Activated CD8-positive, alpha-beta memory T cell treated with anti-CD3 and anti-CD28 coated beads for 36 hours (primary cell): ENCODE measurements around the gene FEM1C. TPM values are rescaled to one million over a fixed set of nuclear protein-coding genes. Genes with fewer than 3 reads are reported as not detected.

Experiments used
- CTCF ChIA-PET: fragments of 350-600 bp; sonication (Branson Sonifier 250); formaldehyde crosslinking; loops from one replicate; lab custom pipeline; 2021; ENCODE audit warnings: antibody characterized with exemption; lab: Charles Lee
- POLR2A ChIA-PET: fragments of 350-600 bp; sonication (Branson Sonifier 250); formaldehyde crosslinking; loops from one replicate; lab custom pipeline; 2021; ENCODE audit warnings: antibody characterized with exemption; lab: Charles Lee
- total RNA-seq, 2 experiments: library from RNA; stranded (reverse); gene quantifications; one replicate each; pipeline ENCODE4 v1.2.3, GENCODE V29; 2021

The FEM1C gene
- total RNA-seq, 2 experiments from 2014 or later, result 13.9 to 14.0 TPM

DNA sequence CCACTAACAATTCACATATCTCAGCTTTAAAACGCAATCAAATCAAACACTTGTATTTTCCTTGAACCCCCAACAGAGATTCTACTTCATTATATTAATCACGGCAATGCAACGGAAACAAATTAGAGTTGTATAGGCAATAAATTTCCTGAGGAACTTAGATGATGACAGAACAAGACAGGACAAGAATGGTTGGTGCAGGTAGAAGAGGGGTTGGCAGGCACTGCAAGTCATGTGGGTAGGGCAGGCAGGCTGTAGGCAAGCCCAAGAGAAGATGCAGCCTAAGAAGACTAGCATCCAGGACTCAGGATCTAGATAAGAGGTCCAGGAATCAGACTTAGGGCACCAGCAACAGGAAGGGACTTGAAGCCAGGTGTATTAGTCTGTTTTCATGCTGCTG, 16.6 kb upstream of the FEM1C start:
- ChIA-PET CTCF (interaction anchor here (1.5 kb wide), 1 partner anchor 14 kb away, joined by 7 read pairs; no protein-coding TSS in a partner anchor), POLR2A (no interaction called here)

DNA sequence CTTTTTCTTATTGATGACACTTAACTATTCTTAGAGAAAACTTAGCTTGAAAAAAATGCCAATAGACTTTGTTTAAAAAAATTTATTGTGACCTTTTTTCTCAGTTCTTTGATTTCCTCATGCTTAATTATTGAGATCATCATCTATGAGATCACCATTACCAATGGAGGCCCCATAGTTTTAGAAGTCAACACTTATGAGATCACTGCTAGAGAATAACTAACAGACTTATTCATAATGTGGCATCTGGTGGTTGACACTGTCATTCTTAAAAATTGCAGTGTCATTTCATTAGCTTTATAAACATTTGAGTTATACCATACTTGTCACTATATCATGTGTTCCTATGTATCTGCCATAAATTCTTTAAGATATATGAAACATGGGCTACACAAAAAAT, 14.9 kb upstream of the FEM1C start:
- ChIA-PET CTCF (interaction anchor here (1.5 kb wide), 1 partner anchor 15 kb away, joined by 7 read pairs; no protein-coding TSS in a partner anchor), POLR2A (no interaction called here)

DNA sequence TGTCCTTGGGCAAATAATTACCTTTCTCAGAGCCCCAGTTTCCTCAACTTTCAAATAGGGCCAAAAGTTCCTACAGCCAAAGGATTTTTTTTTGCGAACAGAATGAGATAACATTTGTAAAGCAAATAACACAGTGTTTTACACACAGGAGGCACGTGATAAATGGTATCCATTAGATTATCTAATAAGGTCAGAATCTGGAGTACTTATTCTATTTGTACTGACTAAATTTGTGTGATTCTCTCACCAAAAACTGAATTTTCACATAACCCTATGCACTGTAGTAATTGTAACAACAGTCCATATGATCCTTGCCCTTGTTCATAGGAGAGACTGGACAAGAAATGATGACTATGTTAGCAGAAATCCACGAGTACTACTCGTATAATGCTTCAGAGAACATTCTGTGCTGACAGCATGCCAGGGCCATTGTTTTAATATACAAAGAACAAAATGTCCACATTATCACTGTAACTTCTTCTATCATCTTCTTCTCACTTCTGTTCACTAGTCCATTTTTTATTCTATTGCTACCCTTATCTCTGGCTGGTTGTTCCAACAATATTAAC, 13.9 kb upstream of the FEM1C start:
- ChIA-PET POLR2A (no interaction called here), CTCF (no interaction called here)

- ChIA-PET CTCF (no interaction called here), POLR2A (no interaction called here)
These were observed 13.3 kb upstream of the FEM1C start for GRCh38 chr5:115557667-115558387.

DNA sequence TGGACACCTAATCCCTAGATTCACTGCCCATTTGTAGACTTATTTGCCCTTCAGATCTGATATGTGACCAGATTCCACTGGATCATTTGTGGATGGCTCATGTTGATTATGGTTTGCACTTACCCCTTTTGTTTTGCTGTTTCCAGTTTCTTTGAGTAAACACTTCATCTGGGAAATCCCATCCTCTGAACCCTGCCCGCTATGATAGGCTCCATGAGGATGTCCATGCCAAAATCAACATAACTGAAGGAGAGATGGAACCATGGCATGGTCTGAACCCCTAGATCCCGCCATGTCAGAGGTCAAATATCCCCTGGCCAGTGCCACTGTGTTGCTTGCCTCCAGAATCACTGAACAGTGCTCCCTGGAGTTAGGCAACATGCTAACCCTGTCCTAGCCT, 11.7 kb upstream of the FEM1C start:
- ChIA-PET POLR2A (no interaction called here), CTCF (no interaction called here)

DNA sequence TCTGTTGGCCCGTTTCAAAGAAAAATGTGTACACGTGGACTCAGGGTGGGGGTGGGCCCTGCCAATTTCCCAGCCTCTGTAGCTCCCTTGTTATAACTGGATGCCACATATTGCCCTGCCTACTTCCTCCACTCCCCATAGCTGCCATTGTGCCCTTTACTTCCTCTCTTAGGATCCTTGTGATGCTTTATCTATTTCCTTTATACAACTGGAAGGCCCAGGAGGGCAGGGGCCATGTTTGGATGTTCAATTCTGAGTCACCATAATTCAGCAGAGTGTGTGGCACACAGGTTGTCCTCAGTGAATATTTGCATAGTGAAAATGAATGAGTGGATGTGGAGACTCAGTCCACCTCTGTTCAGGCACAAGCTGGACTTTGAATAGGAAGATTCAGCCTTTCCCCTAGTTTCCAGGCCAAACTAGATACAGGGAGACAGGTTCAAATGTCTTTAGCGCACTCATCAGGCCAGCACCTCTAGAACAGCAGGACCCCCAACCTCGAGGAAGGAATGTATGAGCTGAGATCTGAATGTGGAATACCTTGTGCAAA, 10.6 kb upstream of the FEM1C start:
- CTCF ChIA-PET, result interaction anchor here (1.0 kb wide), 1 partner anchor 46 kb away, joined by 4 read pairs; no protein-coding TSS in a partner anchor
- POLR2A ChIA-PET, result no interaction called here

- ChIA-PET POLR2A (no interaction called here), CTCF (no interaction called here)
These were observed 8.5 kb upstream of the FEM1C start for GRCh38 chr5:115553082-115553481.

DNA sequence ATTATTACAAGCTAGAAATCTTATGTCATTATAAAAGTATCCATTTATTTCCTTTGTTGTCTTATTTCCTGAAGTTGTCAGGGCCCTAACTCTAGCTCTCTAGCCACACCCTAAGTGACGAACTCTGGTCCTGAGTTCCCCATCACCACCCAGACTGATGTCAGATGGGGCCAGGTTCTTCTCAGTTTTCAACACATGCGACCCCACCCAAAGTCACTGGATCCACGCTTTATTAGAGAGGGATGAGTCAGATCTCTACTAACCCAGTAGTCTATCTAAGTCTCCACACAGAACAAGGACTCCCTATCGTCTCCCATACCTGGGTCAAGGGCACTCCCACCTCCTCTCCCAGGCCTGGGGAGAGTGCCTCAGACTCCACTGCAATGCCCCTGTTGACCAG, 6.8 kb upstream of the FEM1C start:
- POLR2A ChIA-PET, result no interaction called here
- CTCF ChIA-PET, result interaction anchor here (1.0 kb wide), 1 partner anchor 287 kb away, joined by 4 read pairs; no protein-coding TSS in a partner anchor

DNA sequence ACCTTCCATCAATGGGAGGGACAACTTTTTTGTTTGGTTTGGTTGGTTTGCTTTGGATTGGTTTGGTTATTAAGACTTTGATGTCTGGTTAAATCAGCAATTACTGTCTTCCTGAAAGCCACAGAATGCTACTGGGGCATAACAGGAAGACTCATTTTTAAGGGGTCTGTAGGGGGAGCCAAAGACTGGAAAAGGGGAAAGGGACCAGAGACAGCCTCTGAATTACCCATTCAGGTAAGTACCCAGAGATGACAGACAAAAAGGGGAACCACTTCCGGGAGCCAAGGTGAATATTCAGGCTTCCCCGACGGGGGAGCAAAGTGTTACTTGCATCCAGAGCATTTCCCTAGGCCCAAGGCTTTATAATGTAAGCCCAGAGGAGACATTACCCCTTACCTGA, 4.6 kb upstream of the FEM1C start:
- ChIA-PET POLR2A (no interaction called here), CTCF (no interaction called here)

- CTCF ChIA-PET, result no interaction called here
- POLR2A ChIA-PET, result no interaction called here
These were observed 4.1 kb upstream of the FEM1C start for GRCh38 chr5:115548683-115549082.

- CTCF ChIA-PET, result interaction anchor here (0.6 kb wide), 1 partner anchor 29 kb away, joined by 3 read pairs; no protein-coding TSS in a partner anchor
- POLR2A ChIA-PET, result interaction anchor here (0.9 to 1.3 kb wide), 3 partner anchors 250 to 531 kb away, joined by 3 to 4 read pairs (median 3); partner anchors contain the start of genes AP3S1 and ATG12
These were observed 842 bp upstream of the FEM1C start for GRCh38 chr5:115545351-115545882.

GRCh38 chr5:115544043-115544435, 536 bp downstream of the FEM1C start:
- POLR2A ChIA-PET, result interaction anchor here (0.6 to 1.5 kb wide), 7 partner anchors 58 to 248 kb away, joined by 3 to 11 read pairs (median 4); partner anchors contain the start of genes CCDC112 and TICAM2
- CTCF ChIA-PET, result interaction anchor here (2.3 kb wide), 1 partner anchor 10 kb away, joined by 7 read pairs; no protein-coding TSS in a partner anchor

GRCh38 chr5:115543365-115544042, 1.1 kb downstream of the FEM1C start:
- CTCF ChIA-PET, result interaction anchor here (0.7 to 2.3 kb wide), 2 partner anchors 9 to 83 kb away, joined by 3 to 7 read pairs; no protein-coding TSS in a partner anchor
- POLR2A ChIA-PET, result interaction anchor here (0.6 to 1.5 kb wide), 7 partner anchors 59 to 282 kb away, joined by 3 to 11 read pairs (median 3); partner anchors contain the start of genes CCDC112 and TICAM2

DNA sequence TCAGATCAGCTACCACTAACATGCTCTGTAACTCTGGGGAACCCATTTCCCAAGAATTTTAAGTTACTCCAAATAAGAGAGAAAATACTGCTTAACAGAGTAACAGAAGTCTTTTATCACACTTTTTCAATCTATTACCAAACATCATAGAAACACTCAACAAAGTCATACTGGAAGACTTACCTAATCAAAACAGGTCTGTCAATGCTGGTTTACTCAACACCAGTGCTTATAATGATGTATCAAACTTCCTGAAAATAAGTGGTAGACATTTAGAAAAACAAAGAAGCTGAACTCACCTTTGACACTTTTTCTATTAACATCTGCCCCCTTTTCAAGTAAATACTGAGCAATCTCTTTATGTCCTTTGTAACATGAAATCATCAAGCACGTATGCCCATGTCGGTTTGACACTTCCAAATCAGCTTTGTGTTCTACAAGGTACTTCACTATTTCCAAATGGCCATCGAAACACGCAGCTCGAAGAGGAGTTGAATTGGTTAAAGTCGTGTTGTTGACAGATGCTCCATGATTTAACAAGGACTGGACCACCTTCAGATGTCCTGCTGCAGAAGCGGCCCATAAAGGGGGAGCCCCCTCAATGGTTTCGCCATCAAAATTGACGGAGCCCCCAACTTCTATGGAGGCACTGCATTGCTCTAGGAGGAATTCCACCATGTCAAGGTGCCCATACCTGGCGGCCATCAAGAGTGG, 1.8 kb downstream of the FEM1C start:
- CTCF ChIA-PET, result interaction anchor here (0.7 to 2.3 kb wide), 3 partner anchors 8 to 89 kb away, joined by 3 to 7 read pairs (median 3); no protein-coding TSS in a partner anchor
- POLR2A ChIA-PET, result interaction anchor here (1.0 to 1.5 kb wide), 2 partner anchors 82 to 281 kb away, joined by 3 to 11 read pairs; no protein-coding TSS in a partner anchor

- CTCF ChIA-PET, result interaction anchor here (0.7 to 2.3 kb wide), 2 partner anchors 8 to 88 kb away, joined by 3 to 7 read pairs; no protein-coding TSS in a partner anchor
These were observed 2.5 kb downstream of the FEM1C start for GRCh38 chr5:115542086-115542485.

DNA sequence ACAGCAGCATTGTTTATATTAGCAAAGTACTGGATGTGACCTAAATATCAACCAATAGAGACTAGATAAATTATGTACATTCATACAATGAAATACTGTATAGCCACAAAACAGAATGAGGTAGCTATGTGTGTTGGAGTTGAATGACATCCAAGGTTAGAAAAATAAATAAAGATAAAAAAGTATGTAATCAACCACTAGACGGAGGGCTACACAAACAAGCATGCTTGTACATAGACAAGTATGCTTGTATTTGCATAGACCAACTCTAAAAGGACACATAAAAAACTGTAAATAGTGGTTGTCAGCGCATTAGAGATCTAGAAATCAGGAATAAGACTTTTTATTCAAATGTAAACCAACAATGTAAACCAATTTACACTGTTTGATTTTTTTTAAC, 3.0 kb downstream of the FEM1C start:
- POLR2A ChIA-PET, result no interaction called here
- CTCF ChIA-PET, result no interaction called here

More at GRCh38 chr5:115542086-115542485, 2.5 kb downstream of the FEM1C start:
- POLR2A ChIA-PET, result no interaction called here

GRCh38 chr5:115535479-115536035, 9.0 kb downstream of the FEM1C start:
- ChIA-PET CTCF (interaction anchor here (2.4 kb wide), 1 partner anchor 8 kb away, joined by 7 read pairs; no protein-coding TSS in a partner anchor), POLR2A (no interaction called here)

DNA sequence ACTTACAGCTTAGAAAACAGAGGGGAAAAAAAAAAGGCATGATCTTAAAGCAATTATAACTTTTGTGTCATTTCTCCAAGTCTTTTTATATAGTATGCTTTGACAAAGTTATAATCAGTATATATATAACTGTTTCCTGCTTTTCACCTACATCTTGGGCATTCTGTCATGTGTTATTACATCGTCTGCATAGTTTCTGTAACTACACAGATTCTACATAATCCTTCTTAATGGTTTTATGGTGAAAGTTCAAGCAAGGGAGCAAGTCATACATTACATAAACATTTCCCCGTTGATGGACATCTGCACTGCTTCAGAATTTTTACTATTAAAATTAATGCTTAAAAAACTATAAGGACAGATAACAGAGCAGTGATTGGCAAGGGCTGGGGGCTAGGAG, 12.1 kb downstream of the FEM1C start:
- ChIA-PET POLR2A (no interaction called here), CTCF (no interaction called here)
